Esophagus (tissue), 2 donors: ENCODE results near the gene ZFR2. TPM values are rescaled to one million over a fixed set of nuclear protein-coding genes. Genes with fewer than 3 reads are reported as not detected.

Source experiments
- H3K27ac ChIP-seq, 2 donors: one replicate each; pipeline ENCODE4 v1.5.1; 2013; ENCODE audit warnings: low read depth in 2 of 2, mild to moderate bottlenecking in 2 of 2, inconsistent platforms in 1 of 2, low read length in 1 of 2, moderate library complexity in 1 of 2
- H3K27me3 ChIP-seq, 2 donors: one replicate each; pipeline ENCODE4 v1.6.1; 2013; ENCODE audit warnings: low read length in 2 of 2, control low read depth in 1 of 2, mild to moderate bottlenecking in 1 of 2; ENCODE audit not compliant: insufficient read depth in 2 of 2, control insufficient read depth in 1 of 2
- H3K36me3 ChIP-seq, 2 donors: one replicate each; pipeline ENCODE4 v1.6.1; 2013; ENCODE audit warnings: low read length in 1 of 2; ENCODE audit not compliant: control insufficient read depth in 2 of 2, insufficient read depth in 2 of 2
- H3K4me1 ChIP-seq, 2 donors: one replicate each; pipeline ENCODE4 v1.6.1; 2013; ENCODE audit warnings: low read length in 1 of 2; ENCODE audit not compliant: control insufficient read depth in 2 of 2, insufficient read depth in 2 of 2
- H3K4me3 ChIP-seq, 2 donors: one replicate each; pipeline ENCODE4 v1.5.1; 2013; ENCODE audit warnings: low read length in 2 of 2, mild to moderate bottlenecking in 2 of 2, low read depth in 1 of 2, moderate library complexity in 1 of 2
- H3K9me3 ChIP-seq, 2 donors: one replicate each; pipeline ENCODE4 v1.6.1; 2013; ENCODE audit warnings: mild to moderate bottlenecking in 2 of 2, low read depth in 1 of 2, low read length in 1 of 2, moderate library complexity in 1 of 2; ENCODE audit not compliant: control insufficient read depth in 2 of 2, insufficient read depth in 1 of 2
- WGBS, 2 donors: extraction: QIAGEN DNeasy Blood & Tissue Kit; methylation state at CpG; one replicate each; pipeline ENCODE4 v1.1.7; 2013; 5-methylcytosine and 5-hydroxymethylcytosine counted together
- polyA plus RNA-seq, 2 donors: library from polyadenylated mRNA; stranded (reverse); fragments of 200-250 nt; gene quantifications; one replicate each; pipeline ENCODE4 v1.2.3, GENCODE V29; 2013
- donor health status: healthy with polysubstance abuse.
- donor health status: Bipolar disorder and iron deficiency.

Gene ZFR2
- polyA plus RNA-seq, 2 donors, result 0.02 TPM; not detected in 1

DNA sequence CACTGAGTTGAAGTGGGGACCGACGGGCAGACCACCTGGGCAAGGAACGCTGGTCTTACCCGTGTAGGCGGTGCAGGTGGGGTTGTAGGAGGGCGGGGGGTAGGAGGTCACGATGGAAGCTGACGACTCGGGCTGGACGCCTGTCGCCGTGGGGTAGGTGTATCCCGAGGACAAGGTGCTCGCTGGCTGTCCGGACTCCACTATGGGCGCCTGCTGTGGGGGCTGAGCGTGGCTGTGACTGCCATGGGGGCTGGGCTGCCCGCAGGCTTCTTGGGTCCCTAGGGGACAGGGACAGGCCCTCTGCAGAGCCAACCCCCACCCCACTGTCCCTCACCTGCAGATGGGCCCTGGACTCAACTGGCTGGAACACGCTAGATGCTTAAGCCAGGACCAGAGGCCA lies 37.2 kb downstream of the ZFR2 start:
- H3K4me1 ChIP-seq, result no peaks in the 10 kb centered on the region
- H3K27ac ChIP-seq, result no peak overlapping the region
- H3K27me3 ChIP-seq, result no peaks in the 10 kb centered on the region
- WGBS, 2 donors, result 72 to 77% methylated on average over 19 of the region's 19 CpGs
- no peak overlapping the region for H3K4me3 ChIP-seq
- H3K9me3 ChIP-seq, result no peaks in the 10 kb centered on the region
- H3K36me3 ChIP-seq, result no peaks in the 10 kb centered on the region

DNA sequence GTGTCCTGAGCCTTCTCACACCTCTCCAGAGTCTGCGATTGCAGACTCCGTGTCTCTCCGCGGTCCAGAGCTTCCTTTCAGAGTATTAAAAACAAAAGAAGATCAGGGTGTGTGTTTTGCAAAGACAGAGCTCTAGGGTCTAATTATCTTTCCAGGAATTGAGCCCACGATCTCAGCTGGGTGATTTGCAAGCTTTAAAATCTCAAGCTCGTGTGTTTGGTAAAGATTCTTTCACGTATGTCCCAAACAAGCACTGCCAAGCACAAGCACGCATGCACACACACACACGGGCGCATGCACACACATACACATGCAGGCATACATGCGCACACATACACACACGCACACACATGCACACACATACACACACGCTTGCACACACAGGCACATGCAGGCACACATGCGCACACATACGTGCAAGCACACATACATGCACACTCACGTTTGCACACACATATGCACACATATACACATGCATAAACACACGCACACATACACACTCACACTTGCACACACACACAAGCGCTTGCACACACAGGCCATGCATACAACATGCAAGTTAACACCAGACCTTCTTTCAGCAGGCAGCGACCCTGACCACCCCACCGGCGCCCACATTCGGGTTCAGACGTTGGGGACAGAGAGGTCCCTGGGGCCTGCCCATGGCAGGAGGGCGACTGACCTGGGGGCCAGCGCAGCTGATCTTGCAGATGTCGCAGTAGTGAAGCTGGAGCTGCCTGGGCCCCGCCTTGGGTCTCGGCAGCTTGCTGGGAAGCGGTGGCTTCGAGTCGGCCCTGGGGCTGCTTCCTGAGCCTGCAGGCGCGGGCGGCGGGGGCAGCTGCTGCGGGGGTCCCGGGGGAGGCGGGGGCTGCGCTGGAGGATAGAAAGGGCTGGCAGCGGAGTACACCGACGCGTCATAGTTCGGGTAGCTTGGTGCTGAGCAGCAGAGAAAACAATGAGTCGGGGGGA lies 37.9 kb downstream of the ZFR2 start:
- H3K4me1 ChIP-seq, result no peaks in the 10 kb centered on the region
- H3K36me3 ChIP-seq, result no peaks in the 10 kb centered on the region

DNA sequence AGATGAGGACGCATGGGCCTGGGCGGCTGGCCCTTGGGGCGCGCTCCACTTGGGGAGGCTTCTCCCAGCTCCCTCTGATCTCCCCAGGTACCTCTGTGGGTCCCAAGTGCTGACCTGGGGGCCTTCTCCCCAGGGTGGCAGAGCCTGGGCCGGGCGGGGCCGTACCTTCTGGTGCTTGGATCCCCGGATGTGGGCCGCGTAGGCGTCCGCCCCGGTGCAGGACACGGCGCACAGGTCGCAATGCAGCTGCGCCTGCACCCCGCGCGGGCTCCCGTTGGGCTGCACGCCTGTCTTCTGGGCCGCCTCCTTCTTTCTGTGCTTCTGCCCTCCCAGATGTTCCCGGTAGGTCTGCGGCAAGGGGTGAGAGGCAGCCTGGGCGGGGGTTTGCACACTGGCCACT lies 41.5 kb downstream of the ZFR2 start:
- Histone ChIP-seq H3K4me1 (no peaks in the 10 kb centered on the region), H3K27me3 (no peaks in the 10 kb centered on the region), H3K9me3 (no peaks in the 10 kb centered on the region), H3K27ac (no peak overlapping the region), H3K4me3 (no peak overlapping the region), H3K36me3 (no peaks in the 10 kb centered on the region)
- WGBS, 2 donors, result 94 to 95% methylated on average over 24 to 26 of the region's 26 CpGs

More for the DNA sequence above, 37.9 kb downstream of the ZFR2 start:
- no peaks in the 10 kb centered on the region for H3K27me3 ChIP-seq
- no peaks in the 10 kb centered on the region for H3K9me3 ChIP-seq
- 68 to 69% methylated on average over 45 of the region's 45 CpGs for WGBS, 2 donors
- H3K4me3 ChIP-seq, result no peak overlapping the region
- no peak overlapping the region for H3K27ac ChIP-seq

DNA sequence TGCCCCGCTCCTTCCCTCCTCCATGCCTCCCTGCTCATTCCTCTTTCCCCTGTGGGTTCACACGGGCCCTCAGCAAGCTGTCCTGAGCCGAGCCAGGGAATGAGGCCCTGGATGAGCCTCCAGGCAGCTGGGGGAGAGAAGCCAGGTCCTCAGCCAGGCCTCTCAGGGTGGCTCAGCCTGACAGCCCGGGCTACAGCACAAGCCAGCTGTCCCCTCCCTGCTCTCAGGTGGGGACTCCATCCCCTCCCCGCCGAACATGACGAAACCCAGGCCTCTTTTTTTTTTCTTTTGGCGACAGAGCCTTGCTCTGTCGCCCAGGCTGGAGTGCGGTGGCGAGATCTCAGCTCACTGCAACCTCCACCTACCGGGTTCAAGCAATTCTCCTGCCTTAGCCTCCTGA lies 42.7 kb downstream of the ZFR2 start:
- H3K4me1 ChIP-seq, result peaks cover 0 to 3% of the 10 kb centered on the region in 2 donors
- H3K9me3 ChIP-seq, result no peaks in the 10 kb centered on the region
- H3K27me3 ChIP-seq, result no peaks in the 10 kb centered on the region
- H3K27ac ChIP-seq, result no peak overlapping the region
- H3K4me3 ChIP-seq, result no peak overlapping the region
- no peaks in the 10 kb centered on the region for H3K36me3 ChIP-seq
- 62 to 75% methylated on average over 11 to 12 of the region's 12 CpGs for WGBS, 2 donors

DNA sequence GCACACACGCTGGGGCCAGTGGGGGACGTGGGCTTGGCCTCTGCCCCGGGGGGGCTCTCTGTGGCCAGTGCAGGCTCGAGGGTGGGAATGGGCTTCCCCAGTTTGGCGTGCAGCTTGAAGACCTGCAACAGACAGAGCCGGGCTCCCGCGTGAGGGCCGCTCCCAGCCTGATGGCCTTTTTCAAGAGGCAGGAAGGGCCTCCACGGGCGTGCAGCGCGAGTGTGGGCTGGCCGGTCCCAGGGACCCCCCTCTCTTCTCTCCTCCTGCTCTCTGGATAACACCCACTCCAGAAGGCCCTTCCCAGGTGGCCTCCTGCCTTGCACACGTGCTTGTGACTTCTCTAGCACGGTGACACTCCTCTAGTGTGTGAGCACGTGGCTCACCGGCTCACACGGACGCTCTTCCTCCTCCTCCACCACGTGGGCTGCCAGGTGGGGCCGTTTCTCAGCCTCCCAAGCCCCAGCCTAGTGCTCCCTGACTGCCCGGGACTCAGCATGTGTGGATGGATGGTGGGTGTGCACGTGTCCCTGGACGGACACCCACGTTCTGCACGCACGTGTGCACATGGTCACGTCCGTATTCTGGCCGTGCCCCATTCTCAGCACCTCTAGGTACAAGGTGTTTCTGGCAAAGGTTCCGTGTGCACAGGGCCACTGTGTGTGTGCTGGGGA lies 43.4 kb downstream of the ZFR2 start:
- Histone ChIP-seq H3K4me3 (no peak overlapping the region), H3K4me1 (peaks cover 0 to 3% of the 10 kb centered on the region in 2 donors), H3K27ac (no peak overlapping the region), H3K9me3 (no peaks in the 10 kb centered on the region), H3K27me3 (no peaks in the 10 kb centered on the region), H3K36me3 (no peaks in the 10 kb centered on the region)
- WGBS, 2 donors, result 74 to 77% methylated on average over 32 of the region's 32 CpGs

DNA sequence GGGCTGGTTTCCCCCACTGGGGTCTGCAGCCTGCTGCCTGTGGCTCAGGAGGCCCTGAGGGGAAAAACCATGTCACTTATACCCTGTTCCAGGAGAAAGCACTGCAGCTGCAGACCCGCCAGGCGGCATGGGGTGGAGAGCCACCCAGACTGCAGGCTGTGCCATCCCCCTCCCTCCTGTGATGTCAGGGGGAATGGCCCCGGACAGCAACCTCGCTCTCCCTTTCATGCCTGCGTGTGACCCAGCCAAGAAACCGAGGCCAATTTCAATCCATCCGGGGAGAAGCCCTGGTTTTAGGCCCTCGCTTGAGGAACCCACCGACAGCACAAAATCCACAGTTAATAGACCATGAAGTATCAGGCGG lies 45.5 kb downstream of the ZFR2 start:
- Histone ChIP-seq H3K4me1 (peaks cover 0 to 3% of the 10 kb centered on the region in 2 donors), H3K9me3 (no peaks in the 10 kb centered on the region), H3K4me3 (no peak overlapping the region), H3K36me3 (no peaks in the 10 kb centered on the region), H3K27ac (no peak overlapping the region), H3K27me3 (no peaks in the 10 kb centered on the region)
- WGBS, 2 donors, result 79 to 86% methylated on average over 10 of the region's 10 CpGs

DNA sequence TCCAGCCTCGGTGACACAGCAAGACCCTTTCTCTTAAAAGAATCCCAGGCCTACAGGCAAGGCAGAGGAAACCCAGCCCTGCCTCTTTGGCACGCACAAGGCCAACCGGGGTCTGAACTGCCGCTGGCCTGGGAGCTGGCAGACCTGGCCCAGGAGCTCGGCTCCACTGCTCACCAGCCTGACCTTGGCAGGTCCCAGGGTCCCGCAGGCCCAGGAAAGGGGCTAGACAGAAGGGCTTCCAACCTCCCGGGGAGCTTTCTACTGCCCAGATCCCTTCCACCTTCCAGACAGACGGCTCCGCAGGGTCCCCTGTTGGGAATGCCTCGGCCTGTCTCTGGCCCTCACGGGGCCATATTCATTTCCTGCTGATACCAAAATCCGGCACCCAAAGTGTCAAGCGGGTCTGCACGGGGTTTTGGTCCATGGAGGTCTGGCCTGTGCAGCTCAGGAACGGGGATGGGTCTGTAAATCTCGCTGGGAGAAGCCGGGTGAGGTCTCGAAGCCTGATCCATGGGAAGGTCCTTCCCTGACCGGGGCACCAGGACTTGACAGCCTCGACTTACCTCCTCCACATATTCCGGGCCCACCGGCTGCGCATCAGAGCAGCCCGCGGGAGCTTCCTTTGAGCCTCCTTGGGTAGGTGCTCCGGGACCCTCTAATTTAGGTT lies 46.0 kb downstream of the ZFR2 start:
- 88 to 90% methylated on average over 26 of the region's 26 CpGs for WGBS, 2 donors
- no peaks in the 10 kb centered on the region for H3K9me3 ChIP-seq
- no peaks in the 10 kb centered on the region for H3K36me3 ChIP-seq
- H3K27me3 ChIP-seq, result no peaks in the 10 kb centered on the region
- H3K27ac ChIP-seq, result no peak overlapping the region
- peaks cover 0 to 3% of the 10 kb centered on the region in 2 donors for H3K4me1 ChIP-seq
- no peak overlapping the region for H3K4me3 ChIP-seq

DNA sequence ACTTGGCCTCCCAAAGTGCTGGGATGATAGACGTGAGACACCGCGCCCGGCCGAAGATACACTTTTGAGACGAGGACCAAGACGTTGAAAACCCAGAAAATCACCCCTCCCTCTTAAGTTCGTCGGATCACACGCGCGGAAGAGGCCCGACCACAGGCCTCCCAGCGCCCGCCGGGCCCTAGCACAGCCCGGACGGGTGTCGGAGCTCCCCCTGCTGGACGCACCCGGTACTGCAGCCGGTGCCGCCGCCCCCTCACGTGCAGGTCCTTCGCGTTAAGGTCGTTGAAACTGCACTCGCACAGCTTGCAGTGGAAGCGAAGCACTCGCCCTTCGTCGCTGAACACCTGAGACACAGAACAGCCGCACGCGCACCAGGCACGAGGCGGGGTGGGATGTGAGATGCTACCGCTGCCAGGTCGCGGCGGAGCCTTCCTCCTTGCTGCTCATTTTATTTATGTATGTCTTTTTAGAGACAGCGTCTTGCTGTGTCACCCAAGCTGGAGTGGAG lies 46.9 kb downstream of the ZFR2 start:
- Histone ChIP-seq H3K27ac (no peak overlapping the region), H3K27me3 (no peaks in the 10 kb centered on the region), H3K4me1 (peaks cover 0 to 3% of the 10 kb centered on the region in 2 donors), H3K9me3 (no peaks in the 10 kb centered on the region), H3K4me3 (no peak overlapping the region), H3K36me3 (no peaks in the 10 kb centered on the region)
- WGBS, 2 donors, result 18 to 25% methylated on average over 43 of the region's 43 CpGs

DNA sequence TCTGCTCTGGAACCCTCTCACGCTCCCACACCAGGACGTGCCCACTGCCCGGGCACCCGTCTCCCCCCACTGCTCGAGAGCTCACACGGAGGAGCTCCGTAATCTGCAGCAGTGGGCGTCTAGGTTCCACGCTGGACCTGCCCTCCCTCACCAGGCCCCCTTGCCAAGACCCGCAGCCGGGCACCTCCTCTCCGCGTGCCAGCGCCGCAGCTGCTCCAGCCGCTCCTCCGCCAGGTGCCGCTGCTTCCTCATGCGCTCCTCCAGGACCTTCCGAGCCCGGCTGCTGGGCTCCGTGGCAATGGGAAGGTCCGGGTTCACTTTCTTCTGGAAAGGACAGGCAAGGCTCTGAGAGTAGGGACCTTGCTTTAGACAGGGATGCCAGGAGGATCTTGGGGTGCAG lies 47.7 kb downstream of the ZFR2 start:
- Histone ChIP-seq H3K27me3 (no peaks in the 10 kb centered on the region), H3K27ac (no peak overlapping the region), H3K9me3 (no peaks in the 10 kb centered on the region), H3K4me3 (no peak overlapping the region), H3K36me3 (no peaks in the 10 kb centered on the region), H3K4me1 (peaks cover 0 to 3% of the 10 kb centered on the region in 2 donors)
- whole genome bisulfite sequencing, 2 donors, result 85 to 87% methylated on average over 23 of the region's 23 CpGs
